ENCODE results near the gene THOC5.

Gene THOC5

DNA sequence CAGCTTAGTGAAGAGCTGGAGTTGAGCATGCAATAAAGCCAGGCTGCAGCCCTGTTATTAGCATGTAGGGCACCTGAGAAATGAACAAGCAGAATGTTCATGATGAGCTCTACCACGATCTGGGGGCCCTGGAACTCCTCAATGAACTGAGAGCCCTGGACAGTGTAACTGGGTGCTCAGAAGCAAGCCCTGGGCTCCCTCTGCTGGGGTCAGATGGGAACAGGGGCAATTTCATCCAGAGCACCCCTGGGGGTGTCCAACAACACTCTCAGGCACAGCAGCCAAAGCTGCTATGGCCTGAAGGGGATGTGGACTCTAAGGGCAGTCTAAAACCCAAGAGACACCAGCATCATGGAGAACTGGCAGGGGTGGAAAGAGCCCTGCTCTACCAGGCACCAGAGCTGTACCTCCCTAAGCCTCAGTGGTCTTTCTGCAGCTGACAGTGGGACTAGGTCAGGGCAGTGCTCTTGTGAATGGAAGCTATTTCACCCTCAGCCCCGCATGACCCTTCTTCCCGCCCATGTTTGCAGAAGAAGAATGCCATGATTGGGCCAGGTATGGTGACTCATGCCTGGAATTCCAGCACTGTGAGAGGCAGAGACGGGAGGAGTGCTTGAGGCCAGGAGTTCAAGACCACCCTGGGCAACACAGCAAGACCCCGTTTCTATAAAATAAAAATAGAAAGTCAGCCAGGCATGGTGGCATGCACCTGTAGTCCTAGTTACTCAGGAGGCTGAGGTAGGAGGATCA, 28.9 kb downstream of the THOC5 start:
- Histone ChIP-seq H3K27me3 (replicated peaks in 2 of 5; ENCODE audit: control insufficient read depth in 4 of 5, insufficient read depth in 5 of 5, low read length in 4 of 5) (no peaks in the 10 kb centered on the region), H3K4me3 (ENCODE audit: control insufficient read depth in 1 of 7, extremely low read depth in 1 of 7, insufficient read depth in 4 of 7, low read depth in 2 of 7, low read length in 6 of 7) (no peak overlapping the region), H3K9me3 (ENCODE audit: control extremely low read depth in 1 of 5, control insufficient read depth in 4 of 5, insufficient read depth in 2 of 5, low read depth in 1 of 5, low read length in 4 of 5) (no peaks in the 10 kb centered on the region), H3K27ac (ENCODE audit: insufficient read depth in 1 of 2, low read depth in 1 of 2, low read length in 2 of 2, poor library complexity in 1 of 2, severe bottlenecking in 2 of 2) (no peak overlapping the region), H3K36me3 (ENCODE audit: control insufficient read depth in 4 of 4, insufficient read depth in 4 of 4, low read length in 3 of 4) (peaks cover 28 to 87% (median 68%) of the 10 kb centered on the region in 4 experiments), H3K4me1 (ENCODE audit: control extremely low read depth in 1 of 4, control insufficient read depth in 4 of 4, insufficient read depth in 4 of 4, low read length in 3 of 4) (no peaks in the 10 kb centered on the region)
- ChIA-PET POLR2A (no interaction called here), CTCF (interaction anchor here (0.8 to 2.4 kb wide), 17 partner anchors 12 to 213 kb away, joined by 3 to 21 read pairs (median 4); no protein-coding TSS in a partner anchor)
- WGBS (ENCODE audit: insufficient coverage): 92% methylated on average over 5 of the region's 5 CpGs
- DNase-seq: peak; percentile 42 to 70 (median 68)

- WGBS (ENCODE audit: insufficient coverage): 91% methylated on average over 2 of the region's 2 CpGs
- H3K4me1 ChIP-seq (ENCODE audit: control extremely low read depth in 1 of 4, control insufficient read depth in 4 of 4, insufficient read depth in 4 of 4, low read length in 3 of 4): no peaks in the 10 kb centered on the region
- no peak overlapping the region for H3K4me3 ChIP-seq (ENCODE audit: control insufficient read depth in 1 of 7, extremely low read depth in 1 of 7, insufficient read depth in 4 of 7, low read depth in 2 of 7, low read length in 6 of 7)
- no peaks in the 10 kb centered on the region for H3K27me3 ChIP-seq (replicated peaks in 2 of 5; ENCODE audit: control insufficient read depth in 4 of 5, insufficient read depth in 5 of 5, low read length in 4 of 5)
- DNase-seq: no peak
- CTCF ChIA-PET: interaction anchor here (0.9 to 2.4 kb wide), 14 partner anchors 12 to 212 kb away, joined by 3 to 21 read pairs (median 4); no protein-coding TSS in a partner anchor
- no peak overlapping the region for H3K27ac ChIP-seq (ENCODE audit: insufficient read depth in 1 of 2, low read depth in 1 of 2, low read length in 2 of 2, poor library complexity in 1 of 2, severe bottlenecking in 2 of 2)
- peaks cover 34 to 86% (median 70%) of the 10 kb centered on the region in 4 experiments for H3K36me3 ChIP-seq (ENCODE audit: control insufficient read depth in 4 of 4, insufficient read depth in 4 of 4, low read length in 3 of 4)
- POLR2A ChIA-PET: no interaction called here
- H3K9me3 ChIP-seq (ENCODE audit: control extremely low read depth in 1 of 5, control insufficient read depth in 4 of 5, insufficient read depth in 2 of 5, low read depth in 1 of 5, low read length in 4 of 5): no peaks in the 10 kb centered on the region
These were observed 29.8 kb downstream of the THOC5 start for GRCh38 chr22:29523761-29524160.

GRCh38 chr22:29521526-29521925, 32.0 kb downstream of the THOC5 start:
- DNase-seq: no peak
- no peak overlapping the region for H3K27ac ChIP-seq (ENCODE audit: insufficient read depth in 1 of 2, low read depth in 1 of 2, low read length in 2 of 2, poor library complexity in 1 of 2, severe bottlenecking in 2 of 2)
- H3K9me3 ChIP-seq (ENCODE audit: control extremely low read depth in 1 of 5, control insufficient read depth in 4 of 5, insufficient read depth in 2 of 5, low read depth in 1 of 5, low read length in 4 of 5): no peaks in the 10 kb centered on the region
- H3K4me3 ChIP-seq (ENCODE audit: control insufficient read depth in 1 of 7, extremely low read depth in 1 of 7, insufficient read depth in 4 of 7, low read depth in 2 of 7, low read length in 6 of 7): no peak overlapping the region
- peaks cover 34 to 86% (median 70%) of the 10 kb centered on the region in 4 experiments for H3K36me3 ChIP-seq (ENCODE audit: control insufficient read depth in 4 of 4, insufficient read depth in 4 of 4, low read length in 3 of 4)
- 98% methylated on average over 4 of the region's 7 CpGs for WGBS (ENCODE audit: insufficient coverage)
- no peaks in the 10 kb centered on the region for H3K27me3 ChIP-seq (replicated peaks in 2 of 5; ENCODE audit: control insufficient read depth in 4 of 5, insufficient read depth in 5 of 5, low read length in 4 of 5)
- CTCF ChIA-PET: interaction anchor here (1.1 kb wide), 1 partner anchor 127 kb away, joined by 4 read pairs; no protein-coding TSS in a partner anchor
- H3K4me1 ChIP-seq (ENCODE audit: control extremely low read depth in 1 of 4, control insufficient read depth in 4 of 4, insufficient read depth in 4 of 4, low read length in 3 of 4): no peaks in the 10 kb centered on the region
- POLR2A ChIA-PET: no interaction called here

- CTCF ChIA-PET: no interaction called here
- WGBS (ENCODE audit: insufficient coverage): 94% methylated on average over 4 of the region's 4 CpGs
- no peak for DNase-seq
- Histone ChIP-seq H3K27ac (ENCODE audit: insufficient read depth in 1 of 2, low read depth in 1 of 2, low read length in 2 of 2, poor library complexity in 1 of 2, severe bottlenecking in 2 of 2) (no peak overlapping the region), H3K4me1 (ENCODE audit: control extremely low read depth in 1 of 4, control insufficient read depth in 4 of 4, insufficient read depth in 4 of 4, low read length in 3 of 4) (no peaks in the 10 kb centered on the region), H3K9me3 (ENCODE audit: control extremely low read depth in 1 of 5, control insufficient read depth in 4 of 5, insufficient read depth in 2 of 5, low read depth in 1 of 5, low read length in 4 of 5) (no peaks in the 10 kb centered on the region), H3K36me3 (ENCODE audit: control insufficient read depth in 4 of 4, insufficient read depth in 4 of 4, low read length in 3 of 4) (peaks cover 38 to 86% (median 72%) of the 10 kb centered on the region in 4 experiments), H3K4me3 (ENCODE audit: control insufficient read depth in 1 of 7, extremely low read depth in 1 of 7, insufficient read depth in 4 of 7, low read depth in 2 of 7, low read length in 6 of 7) (no peak overlapping the region), H3K27me3 (replicated peaks in 2 of 5; ENCODE audit: control insufficient read depth in 4 of 5, insufficient read depth in 5 of 5, low read length in 4 of 5) (no peaks in the 10 kb centered on the region)
- POLR2A ChIA-PET: no interaction called here
These were observed 32.7 kb downstream of the THOC5 start for GRCh38 chr22:29520851-29521250.

DNA sequence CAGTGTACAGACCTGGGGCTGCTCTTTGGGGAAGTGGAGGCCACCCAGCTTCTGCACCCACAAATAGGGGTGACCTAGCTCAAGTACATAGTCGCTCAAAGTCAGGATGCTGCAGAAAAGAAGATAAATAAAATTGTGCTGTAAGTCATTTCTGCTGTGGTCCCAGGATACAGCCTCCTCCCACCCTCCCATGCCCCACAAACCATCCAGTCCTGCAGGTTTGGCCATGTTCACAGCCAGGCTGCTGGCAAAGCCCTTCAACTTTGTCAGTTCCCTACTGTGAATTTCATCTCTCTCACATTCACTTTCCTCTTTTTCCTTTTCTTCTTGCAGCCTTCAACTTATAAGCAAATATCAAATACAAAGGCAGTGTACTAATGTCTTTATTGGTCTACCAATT, 33.6 kb downstream of the THOC5 start:
- ChIA-PET POLR2A (no interaction called here), CTCF (no interaction called here)
- Histone ChIP-seq H3K4me1 (ENCODE audit: control extremely low read depth in 1 of 4, control insufficient read depth in 4 of 4, insufficient read depth in 4 of 4, low read length in 3 of 4) (no peaks in the 10 kb centered on the region), H3K27me3 (replicated peaks in 2 of 5; ENCODE audit: control insufficient read depth in 4 of 5, insufficient read depth in 5 of 5, low read length in 4 of 5) (no peaks in the 10 kb centered on the region), H3K27ac (ENCODE audit: insufficient read depth in 1 of 2, low read depth in 1 of 2, low read length in 2 of 2, poor library complexity in 1 of 2, severe bottlenecking in 2 of 2) (no peak overlapping the region), H3K36me3 (ENCODE audit: control insufficient read depth in 4 of 4, insufficient read depth in 4 of 4, low read length in 3 of 4) (peaks cover 32 to 85% (median 65%) of the 10 kb centered on the region in 4 experiments), H3K9me3 (ENCODE audit: control extremely low read depth in 1 of 5, control insufficient read depth in 4 of 5, insufficient read depth in 2 of 5, low read depth in 1 of 5, low read length in 4 of 5) (no peaks in the 10 kb centered on the region), H3K4me3 (ENCODE audit: control insufficient read depth in 1 of 7, extremely low read depth in 1 of 7, insufficient read depth in 4 of 7, low read depth in 2 of 7, low read length in 6 of 7) (no peak overlapping the region)
- WGBS (ENCODE audit: insufficient coverage): no CpG with 5 or more reads among the region's 1 CpG
- DNase-seq: no peak

GRCh38 chr22:29518427-29518826, 35.1 kb downstream of the THOC5 start:
- H3K9me3 ChIP-seq (ENCODE audit: control extremely low read depth in 1 of 5, control insufficient read depth in 4 of 5, insufficient read depth in 2 of 5, low read depth in 1 of 5, low read length in 4 of 5): no peaks in the 10 kb centered on the region
- ChIA-PET CTCF (interaction anchor here (1.0 to 1.4 kb wide), 4 partner anchors 13 to 126 kb away, joined by 3 to 4 read pairs (median 4); no protein-coding TSS in a partner anchor), POLR2A (no interaction called here)
- H3K4me3 ChIP-seq (ENCODE audit: control insufficient read depth in 1 of 7, extremely low read depth in 1 of 7, insufficient read depth in 4 of 7, low read depth in 2 of 7, low read length in 6 of 7): no peak overlapping the region
- 95% methylated on average over 5 of the region's 5 CpGs for WGBS (ENCODE audit: insufficient coverage)
- H3K36me3 ChIP-seq (ENCODE audit: control insufficient read depth in 4 of 4, insufficient read depth in 4 of 4, low read length in 3 of 4): peaks cover 28 to 74% (median 50%) of the 10 kb centered on the region in 4 experiments
- no peaks in the 10 kb centered on the region for H3K27me3 ChIP-seq (replicated peaks in 2 of 5; ENCODE audit: control insufficient read depth in 4 of 5, insufficient read depth in 5 of 5, low read length in 4 of 5)
- no peak overlapping the region for H3K27ac ChIP-seq (ENCODE audit: insufficient read depth in 1 of 2, low read depth in 1 of 2, low read length in 2 of 2, poor library complexity in 1 of 2, severe bottlenecking in 2 of 2)
- H3K4me1 ChIP-seq (ENCODE audit: control extremely low read depth in 1 of 4, control insufficient read depth in 4 of 4, insufficient read depth in 4 of 4, low read length in 3 of 4): no peaks in the 10 kb centered on the region
- no peak for DNase-seq

- POLR2A ChIA-PET: no interaction called here
- Histone ChIP-seq H3K27me3 (replicated peaks in 2 of 5; ENCODE audit: control insufficient read depth in 4 of 5, insufficient read depth in 5 of 5, low read length in 4 of 5) (no peaks in the 10 kb centered on the region), H3K4me1 (ENCODE audit: control extremely low read depth in 1 of 4, control insufficient read depth in 4 of 4, insufficient read depth in 4 of 4, low read length in 3 of 4) (no peaks in the 10 kb centered on the region), H3K9me3 (ENCODE audit: control extremely low read depth in 1 of 5, control insufficient read depth in 4 of 5, insufficient read depth in 2 of 5, low read depth in 1 of 5, low read length in 4 of 5) (no peaks in the 10 kb centered on the region), H3K27ac (ENCODE audit: insufficient read depth in 1 of 2, low read depth in 1 of 2, low read length in 2 of 2, poor library complexity in 1 of 2, severe bottlenecking in 2 of 2) (no peak overlapping the region), H3K36me3 (ENCODE audit: control insufficient read depth in 4 of 4, insufficient read depth in 4 of 4, low read length in 3 of 4) (peaks cover 28 to 78% (median 50%) of the 10 kb centered on the region in 4 experiments), H3K4me3 (ENCODE audit: control insufficient read depth in 1 of 7, extremely low read depth in 1 of 7, insufficient read depth in 4 of 7, low read depth in 2 of 7, low read length in 6 of 7) (no peak overlapping the region)
- CTCF ChIA-PET: interaction anchor here (1.0 to 1.4 kb wide), 3 partner anchors 12 to 124 kb away, joined by 3 to 4 read pairs (median 4); no protein-coding TSS in a partner anchor
- no peak for DNase-seq
- 95% methylated on average over 5 of the region's 5 CpGs for WGBS (ENCODE audit: insufficient coverage)
These were observed 36.2 kb downstream of the THOC5 start for GRCh38 chr22:29517215-29517908.

All from common myeloid progenitor, CD34-positive (primary cell).